ENCODE measurements around the gene LRRC23.
"Not testable (repeated sequence)": the region's sequence is repeated elsewhere in the genome, so short reads cannot be mapped to it uniquely, and the experiment has no call there.

LRRC23 gene

DNA sequence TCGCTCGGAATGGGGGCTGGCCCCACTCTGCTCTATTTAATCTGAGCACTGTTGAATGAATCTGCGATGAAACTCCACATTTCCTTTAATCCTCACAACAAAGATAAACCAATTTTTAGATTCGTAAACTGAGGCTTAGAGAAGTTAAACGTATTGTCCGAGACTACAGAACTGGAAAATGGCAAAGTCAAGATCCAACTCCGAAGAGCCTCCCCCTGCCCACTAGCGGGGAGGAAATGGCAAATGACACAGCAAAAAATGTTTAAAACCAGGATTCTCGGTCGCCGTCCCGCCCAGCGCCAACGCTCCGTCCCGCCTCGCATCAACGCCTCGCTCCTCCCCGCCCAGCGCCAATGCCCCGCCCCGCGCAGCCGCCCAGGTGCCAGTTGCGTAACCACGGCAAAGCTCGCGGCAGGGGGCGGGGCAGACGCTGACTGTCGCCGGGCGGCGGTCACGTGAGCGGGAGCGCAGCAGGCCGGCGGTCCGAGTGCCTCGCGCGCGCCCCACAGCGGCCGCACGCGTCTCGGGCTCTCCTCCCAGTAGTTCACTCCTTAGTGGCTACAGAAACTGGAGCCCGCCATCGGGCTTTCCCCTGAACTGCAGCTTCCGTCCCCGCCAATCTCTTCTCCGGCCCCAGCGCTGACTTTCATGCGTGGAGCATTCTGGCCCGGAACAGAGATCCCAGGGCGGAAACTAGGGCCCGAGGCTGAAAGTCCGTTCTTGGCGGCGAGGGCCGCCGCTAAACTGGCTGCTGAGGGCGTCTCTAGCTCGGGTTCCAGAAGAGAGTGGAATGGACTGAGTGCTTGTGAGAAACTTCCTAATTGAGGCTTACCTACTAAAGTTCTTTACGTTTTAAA, 13.6 kb upstream of the LRRC23 start:
- H3K4me3 ChIP-seq (ENCODE audit: low read depth, low read length): peak overlapping the region; percentile 55
- TF ChIP-seq, protein P1, sequence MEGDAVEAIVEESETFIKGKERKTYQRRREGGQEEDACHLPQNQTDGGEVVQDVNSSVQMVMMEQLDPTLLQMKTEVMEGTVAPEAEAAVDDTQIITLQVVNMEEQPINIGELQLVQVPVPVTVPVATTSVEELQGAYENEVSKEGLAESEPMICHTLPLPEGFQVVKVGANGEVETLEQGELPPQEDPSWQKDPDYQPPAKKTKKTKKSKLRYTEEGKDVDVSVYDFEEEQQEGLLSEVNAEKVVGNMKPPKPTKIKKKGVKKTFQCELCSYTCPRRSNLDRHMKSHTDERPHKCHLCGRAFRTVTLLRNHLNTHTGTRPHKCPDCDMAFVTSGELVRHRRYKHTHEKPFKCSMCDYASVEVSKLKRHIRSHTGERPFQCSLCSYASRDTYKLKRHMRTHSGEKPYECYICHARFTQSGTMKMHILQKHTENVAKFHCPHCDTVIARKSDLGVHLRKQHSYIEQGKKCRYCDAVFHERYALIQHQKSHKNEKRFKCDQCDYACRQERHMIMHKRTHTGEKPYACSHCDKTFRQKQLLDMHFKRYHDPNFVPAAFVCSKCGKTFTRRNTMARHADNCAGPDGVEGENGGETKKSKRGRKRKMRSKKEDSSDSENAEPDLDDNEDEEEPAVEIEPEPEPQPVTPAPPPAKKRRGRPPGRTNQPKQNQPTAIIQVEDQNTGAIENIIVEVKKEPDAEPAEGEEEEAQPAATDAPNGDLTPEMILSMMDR (IDR thresholded peaks at IDR 0.05; ENCODE audit: borderline replicate concordance, insufficient read depth, low read depth, low read length): peak; percentile 89

DNA sequence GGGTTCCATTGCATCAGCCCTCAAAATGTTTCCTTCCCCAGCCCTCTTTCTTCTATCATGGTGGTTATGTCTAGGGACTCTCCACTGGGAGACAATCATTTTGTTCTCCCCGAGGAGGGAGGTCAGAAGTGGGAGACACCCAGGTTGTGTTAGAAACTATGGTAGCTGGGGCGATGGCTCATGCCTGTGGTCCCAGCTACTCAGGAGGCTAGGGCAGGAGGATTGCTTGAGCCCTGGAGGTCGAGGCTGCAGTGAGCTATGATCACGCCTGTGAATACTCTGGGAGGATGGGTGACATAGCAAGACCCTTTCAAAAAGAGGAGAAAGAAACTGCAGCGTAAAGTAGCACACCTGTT, 13.0 kb upstream of the LRRC23 start:
- TF ChIP-seq, protein P1 (IDR thresholded peaks at IDR 0.05; ENCODE audit: borderline replicate concordance, insufficient read depth, low read depth, low read length): no peak
- peak overlapping the region; percentile 55 for H3K4me3 ChIP-seq (ENCODE audit: low read depth, low read length)

DNA sequence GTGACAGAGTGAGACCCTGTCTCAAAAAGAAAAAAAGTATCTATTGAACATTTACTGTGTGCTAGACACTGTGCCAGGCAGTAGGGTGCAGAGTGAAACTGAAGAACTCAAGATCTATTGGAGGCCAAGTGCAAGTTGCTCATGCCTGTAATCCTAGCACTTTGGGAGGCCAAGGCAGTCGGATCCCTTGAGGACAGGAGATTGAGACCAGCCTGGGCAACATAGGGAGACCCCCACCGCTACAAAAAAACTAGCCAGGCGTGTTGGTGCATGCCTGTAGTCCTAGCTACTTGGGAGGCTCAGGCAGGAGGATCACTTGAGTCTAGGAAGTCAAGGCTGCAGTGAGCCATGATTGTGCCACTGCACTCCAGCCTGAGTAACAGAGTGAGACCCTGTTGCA, 11.9 kb upstream of the LRRC23 start:
- H3K4me3 ChIP-seq (ENCODE audit: low read depth, low read length): not testable (repeated sequence)

DNA sequence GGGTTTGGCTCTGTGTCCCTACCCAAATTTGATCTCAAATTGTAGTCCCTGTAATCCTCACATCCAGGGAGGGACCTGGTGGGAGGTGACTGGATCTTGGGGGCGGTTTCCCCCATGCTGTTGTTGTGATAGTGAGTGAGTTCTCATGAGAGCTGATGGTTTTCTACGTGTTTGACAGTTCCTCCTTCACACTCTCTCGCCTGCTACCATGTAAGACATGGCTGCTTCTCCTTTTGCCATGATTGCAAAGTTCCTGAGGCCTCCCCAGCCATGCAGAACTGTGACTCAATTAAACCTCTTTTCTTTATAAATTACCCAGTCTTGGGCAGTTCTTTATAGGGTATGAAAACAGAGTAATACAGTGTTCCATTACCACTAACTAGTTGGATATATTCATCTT, 10.3 kb upstream of the LRRC23 start:
- H3K4me3 ChIP-seq (ENCODE audit: low read depth, low read length): no peak overlapping the region
- TF ChIP-seq, protein P1 (IDR thresholded peaks at IDR 0.05; ENCODE audit: borderline replicate concordance, insufficient read depth, low read depth, low read length): no peak

DNA sequence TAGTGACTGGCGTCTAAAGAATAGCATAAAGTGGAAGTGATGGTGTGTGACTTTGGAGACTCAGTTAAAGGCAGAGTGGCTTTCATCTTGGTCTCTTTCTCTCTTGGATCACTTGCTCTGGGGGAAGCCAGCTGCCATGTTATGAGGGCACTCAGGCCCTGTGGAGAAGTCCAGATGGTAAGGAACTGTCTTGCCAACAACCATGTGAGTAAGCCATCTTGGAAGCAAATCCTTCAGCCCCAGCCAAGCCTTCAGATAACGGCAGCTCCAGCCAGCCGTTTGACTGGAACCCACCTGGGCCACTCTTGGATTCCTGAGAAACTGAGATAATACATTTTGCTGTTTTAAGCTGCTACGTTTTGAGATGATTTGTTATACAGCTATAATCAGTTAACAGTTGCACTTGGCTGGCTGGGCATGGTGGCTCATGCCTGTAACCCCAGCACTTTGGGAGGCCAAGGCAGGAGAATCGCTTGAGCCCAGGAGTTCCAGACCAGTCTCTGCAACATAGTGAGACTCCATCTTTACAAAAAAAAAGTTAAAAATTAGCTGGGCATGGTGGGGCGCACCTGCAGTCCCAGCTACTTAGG, 7.7 kb upstream of the LRRC23 start:
- TF ChIP-seq, protein P1 (IDR thresholded peaks at IDR 0.05; ENCODE audit: borderline replicate concordance, insufficient read depth, low read depth, low read length): no peak
- no peak overlapping the region for H3K4me3 ChIP-seq (ENCODE audit: low read depth, low read length)

DNA sequence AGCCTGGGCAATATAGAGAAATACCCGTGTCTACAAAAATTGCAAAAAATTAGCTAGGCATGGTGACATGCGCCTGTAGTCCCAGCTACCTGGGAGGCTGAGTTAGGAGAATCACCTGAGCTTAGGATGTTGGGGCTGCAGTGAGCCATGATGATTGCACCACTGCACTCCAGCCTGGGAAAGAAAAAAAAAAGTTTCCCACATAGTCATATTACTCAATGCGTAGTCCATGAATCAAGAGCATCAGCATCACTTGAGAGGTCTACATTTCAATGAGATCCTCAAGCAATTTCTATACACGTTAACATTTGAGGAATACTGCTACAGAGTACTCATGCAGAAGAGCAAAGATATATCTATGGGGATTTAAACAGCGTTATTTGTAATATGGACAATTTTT, 5.2 kb upstream of the LRRC23 start:
- H3K4me3 ChIP-seq (ENCODE audit: low read depth, low read length): no peak overlapping the region
- TF ChIP-seq, protein P1 (IDR thresholded peaks at IDR 0.05; ENCODE audit: borderline replicate concordance, insufficient read depth, low read depth, low read length): no peak

DNA sequence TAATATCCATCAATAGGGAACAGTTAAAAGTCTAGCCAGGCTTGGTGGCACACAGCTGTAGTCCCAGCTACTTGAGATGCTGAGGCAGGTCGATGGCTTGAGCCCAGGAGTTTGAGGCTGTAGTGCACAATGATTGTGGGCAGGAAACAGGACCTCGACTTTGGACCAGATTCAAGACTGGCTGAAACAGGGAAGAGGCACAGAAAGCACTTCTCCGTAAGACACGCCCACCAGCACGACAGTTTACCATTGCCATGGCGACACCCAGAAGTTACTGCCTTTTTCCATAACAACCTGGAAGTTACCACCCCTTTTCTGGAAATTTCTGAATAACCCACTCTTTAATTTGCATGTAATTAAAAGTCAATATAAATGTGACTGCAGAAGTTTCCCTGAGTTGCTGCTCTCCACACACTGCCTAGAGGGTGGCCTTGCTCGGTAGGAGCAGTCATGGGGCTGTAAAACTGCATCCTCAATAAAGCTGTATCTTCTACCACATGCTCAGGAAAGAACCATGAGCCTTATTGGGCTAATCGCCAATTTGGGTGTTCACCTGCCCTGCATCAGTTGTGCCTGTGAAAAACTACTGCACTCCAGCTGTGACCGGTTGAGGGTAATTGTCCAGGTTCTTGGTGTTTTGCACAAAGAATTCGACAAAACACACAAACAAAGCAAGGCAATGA, 4.6 kb upstream of the LRRC23 start:
- no peak overlapping the region for H3K4me3 ChIP-seq (ENCODE audit: low read depth, low read length)
- TF ChIP-seq, protein P1 (IDR thresholded peaks at IDR 0.05; ENCODE audit: borderline replicate concordance, insufficient read depth, low read depth, low read length): no peak
